Skeletal muscle tissue (tissue), 4 donors: Measurements from ENCODE around the gene PHKB. TPM values are rescaled to one million over a fixed set of nuclear protein-coding genes. Genes with fewer than 3 reads are reported as not detected.

Experiments
- H3K27ac ChIP-seq: one replicate; pipeline ENCODE4 v1.7.0; 2013; ENCODE audit warnings: mild to moderate bottlenecking, low read depth, low read length, inconsistent platforms
- H3K27me3 ChIP-seq, 3 donors: one replicate each; pipeline ENCODE4 v1.7.0; 2013; ENCODE audit warnings: low read length in 3 of 3; ENCODE audit not compliant: control insufficient read depth in 3 of 3, insufficient read depth in 3 of 3
- H3K36me3 ChIP-seq, 3 donors: one replicate each; pipeline ENCODE4 v1.7.0; 2013; ENCODE audit warnings: low read length in 3 of 3; ENCODE audit not compliant: control insufficient read depth in 3 of 3, insufficient read depth in 3 of 3
- H3K4me1 ChIP-seq, 3 donors: one replicate each; pipeline ENCODE4 v1.7.0; 2013; ENCODE audit warnings: low read length in 3 of 3, mild to moderate bottlenecking in 3 of 3; ENCODE audit not compliant: control insufficient read depth in 3 of 3, insufficient read depth in 3 of 3
- H3K4me3 ChIP-seq, 3 donors: one replicate each; pipeline ENCODE4 v1.7.0; 2013; ENCODE audit warnings: low read length in 3 of 3
- H3K9ac ChIP-seq, 3 donors: one replicate each; pipeline ENCODE4 v1.7.0; 2013; ENCODE audit warnings: low read length in 3 of 3, mild to moderate bottlenecking in 3 of 3, moderate library complexity in 2 of 3, low read depth in 1 of 3
- H3K9me3 ChIP-seq, 3 donors: one replicate each; pipeline ENCODE4 v1.7.0; 2013; ENCODE audit warnings: low read length in 3 of 3; ENCODE audit not compliant: control insufficient read depth in 3 of 3
- total RNA-seq: library from RNA; depleted of rRNA; stranded (reverse); fragments of >200 nt; gene quantifications from one replicate; pipeline ENCODE4 v1.2.3, GENCODE V29; 2014
- donor health status: Osteomylitis.

Gene PHKB
- total RNA-seq, 1 donor from 2014 or later = 68.9 TPM

- Histone ChIP-seq H3K9me3 (no peaks in the 10 kb centered on the region), H3K27ac (no peak overlapping the region), H3K27me3 (no peaks in the 10 kb centered on the region), H3K4me1 (no peaks in the 10 kb centered on the region), H3K9ac (no peak overlapping the region), H3K36me3 (peaks cover 2 to 6% (median 2%) of the 10 kb centered on the region in 3 donors), H3K4me3 (no peak overlapping the region)
These were observed 139.2 kb downstream of the PHKB start for GRCh38 chr16:47600376-47600775.

- H3K4me3 ChIP-seq = no peak overlapping the region
- H3K27me3 ChIP-seq = no peaks in the 10 kb centered on the region
- H3K9me3 ChIP-seq = no peaks in the 10 kb centered on the region
- H3K4me1 ChIP-seq = no peaks in the 10 kb centered on the region
- H3K9ac ChIP-seq = no peak overlapping the region
- H3K27ac ChIP-seq = no peak overlapping the region
- H3K36me3 ChIP-seq = peaks cover 0 to 10% (median 2%) of the 10 kb centered on the region in 3 donors
These were observed 143.2 kb downstream of the PHKB start for GRCh38 chr16:47604306-47604705.

- Histone ChIP-seq H3K27me3 (no peaks in the 10 kb centered on the region), H3K27ac (no peak overlapping the region), H3K36me3 (peaks cover 5 to 11% (median 7%) of the 10 kb centered on the region in 3 donors), H3K9me3 (no peaks in the 10 kb centered on the region), H3K9ac (no peak overlapping the region), H3K4me3 (no peak overlapping the region), H3K4me1 (peaks cover 0 to 5% (median 0%) of the 10 kb centered on the region in 3 donors)
These were observed 149.9 kb downstream of the PHKB start for GRCh38 chr16:47611042-47611441.

- H3K4me1 ChIP-seq = peaks cover 0 to 5% (median 0%) of the 10 kb centered on the region in 3 donors
- no peaks in the 10 kb centered on the region for H3K9me3 ChIP-seq
- no peaks in the 10 kb centered on the region for H3K27me3 ChIP-seq
- no peak overlapping the region for H3K9ac ChIP-seq
- no peak overlapping the region for H3K4me3 ChIP-seq
- H3K36me3 ChIP-seq = peaks cover 0 to 11% (median 7%) of the 10 kb centered on the region in 3 donors
- H3K27ac ChIP-seq = no peak overlapping the region
These were observed 150.8 kb downstream of the PHKB start for GRCh38 chr16:47611848-47612493.

GRCh38 chr16:47612711-47613110 lies 151.6 kb downstream of the PHKB start:
- H3K9ac ChIP-seq = no peak overlapping the region
- H3K9me3 ChIP-seq = no peaks in the 10 kb centered on the region
- no peaks in the 10 kb centered on the region for H3K27me3 ChIP-seq
- H3K36me3 ChIP-seq = peaks cover 0 to 11% (median 7%) of the 10 kb centered on the region in 3 donors
- H3K4me1 ChIP-seq = peaks cover 0 to 5% (median 3%) of the 10 kb centered on the region in 3 donors
- H3K4me3 ChIP-seq = no peak overlapping the region
- H3K27ac ChIP-seq = no peak overlapping the region

- Histone ChIP-seq H3K4me1 (peaks cover 0 to 5% (median 5%) of the 10 kb centered on the region in 3 donors), H3K9ac (no peak overlapping the region), H3K27me3 (no peaks in the 10 kb centered on the region), H3K36me3 (peaks cover 0 to 11% (median 7%) of the 10 kb centered on the region in 3 donors), H3K9me3 (no peaks in the 10 kb centered on the region), H3K4me3 (no peak overlapping the region), H3K27ac (no peak overlapping the region)
These were observed 152.1 kb downstream of the PHKB start for GRCh38 chr16:47613251-47613650.

GRCh38 chr16:47617732-47618131 lies 156.6 kb downstream of the PHKB start:
- no peaks in the 10 kb centered on the region for H3K9me3 ChIP-seq
- peaks cover 4 to 9% (median 4%) of the 10 kb centered on the region in 3 donors for H3K4me1 ChIP-seq
- H3K9ac ChIP-seq = no peak overlapping the region
- no peak overlapping the region for H3K27ac ChIP-seq
- H3K36me3 ChIP-seq = peaks cover 0 to 3% (median 0%) of the 10 kb centered on the region in 3 donors
- no peak overlapping the region for H3K4me3 ChIP-seq
- no peaks in the 10 kb centered on the region for H3K27me3 ChIP-seq

GRCh38 chr16:47622451-47623176 lies 161.5 kb downstream of the PHKB start:
- no peaks in the 10 kb centered on the region for H3K27me3 ChIP-seq
- peaks cover 4 to 7% (median 4%) of the 10 kb centered on the region in 3 donors for H3K4me1 ChIP-seq
- H3K9me3 ChIP-seq = no peaks in the 10 kb centered on the region
- no peak overlapping the region for H3K4me3 ChIP-seq
- H3K9ac ChIP-seq = no peak overlapping the region
- no peak overlapping the region for H3K27ac ChIP-seq
- peaks cover 0 to 5% (median 0%) of the 10 kb centered on the region in 3 donors for H3K36me3 ChIP-seq

- Histone ChIP-seq H3K4me1 (peaks cover 0 to 2% (median 1%) of the 10 kb centered on the region in 3 donors), H3K27me3 (no peaks in the 10 kb centered on the region)
These were observed 163.4 kb downstream of the PHKB start for GRCh38 chr16:47624563-47624962.

GRCh38 chr16:47625115-47625567 lies 164.0 kb downstream of the PHKB start:
- H3K27ac ChIP-seq = no peak overlapping the region
- no peak overlapping the region for H3K9ac ChIP-seq
- peaks cover 0 to 5% (median 0%) of the 10 kb centered on the region in 3 donors for H3K36me3 ChIP-seq
- no peak overlapping the region for H3K4me3 ChIP-seq
- H3K27me3 ChIP-seq = no peaks in the 10 kb centered on the region
- no peaks in the 10 kb centered on the region for H3K9me3 ChIP-seq
- H3K4me1 ChIP-seq = no peaks in the 10 kb centered on the region

More at GRCh38 chr16:47624563-47624962, 163.4 kb downstream of the PHKB start:
- Histone ChIP-seq H3K4me3 (no peak overlapping the region), H3K9ac (no peak overlapping the region), H3K36me3 (peaks cover 0 to 5% (median 0%) of the 10 kb centered on the region in 3 donors), H3K9me3 (no peaks in the 10 kb centered on the region), H3K27ac (no peak overlapping the region)
